H9 (cell line): Measurements from ENCODE around the gene CORO1C. TPM values are rescaled to one million over a fixed set of nuclear protein-coding genes. Genes with fewer than 3 reads are reported as not detected.

Experiments used
- DNase-seq: peaks from one replicate; pipeline ENCODE4 v3.0.0-alpha.2; 2017
- H2AFZ ChIP-seq: one replicate; pipeline ENCODE4 v1.6.1; 2013; ENCODE audit warnings: mild to moderate bottlenecking, low read length, control low read depth, moderate library complexity
- H2AK5ac ChIP-seq: 2 replicates; pipeline ENCODE4 v1.6.1; 2013; ENCODE audit warnings: low read length, control low read depth, mixed read lengths; ENCODE audit not compliant: insufficient read length
- H2BK120ac ChIP-seq: one replicate; pipeline ENCODE4 v1.6.1; 2013; ENCODE audit warnings: low read depth, mild to moderate bottlenecking, low read length, control low read depth, inconsistent platforms; ENCODE audit not compliant: poor library complexity, severe bottlenecking
- H2BK12ac ChIP-seq: 2 replicates; pipeline ENCODE4 v1.6.1; 2013; ENCODE audit warnings: low read length, control low read depth, mixed read lengths, low read depth; ENCODE audit not compliant: insufficient read length
- H2BK15ac ChIP-seq: 2 replicates; pipeline ENCODE4 v1.6.1; 2013; ENCODE audit warnings: low read depth, low read length, control low read depth
- H2BK20ac ChIP-seq: one replicate; pipeline ENCODE4 v1.6.1; 2013; ENCODE audit warnings: low read depth, mild to moderate bottlenecking, low read length, control low read depth, inconsistent platforms; ENCODE audit not compliant: poor library complexity, severe bottlenecking
- H2BK5ac ChIP-seq: 2 replicates; pipeline ENCODE4 v1.6.1; 2013; ENCODE audit warnings: low read length, control low read depth, mixed read lengths; ENCODE audit not compliant: insufficient read length
- H3K14ac ChIP-seq: 2 replicates; pipeline ENCODE4 v1.6.1; 2013; ENCODE audit warnings: low read length, control low read depth; ENCODE audit not compliant: insufficient read depth
- H3K18ac ChIP-seq: 2 replicates; pipeline ENCODE4 v1.6.1; 2013; ENCODE audit warnings: low read depth, mild to moderate bottlenecking, mixed read lengths, low read length, control low read depth; ENCODE audit not compliant: insufficient read length
- H3K23ac ChIP-seq: 2 replicates; pipeline ENCODE4 v1.6.1; 2013; ENCODE audit warnings: low read length, control low read depth, mixed read lengths, low read depth; ENCODE audit not compliant: insufficient read length
- H3K23me2 ChIP-seq: 2 replicates; pipeline ENCODE4 v1.6.1; 2013; ENCODE audit warnings: low read depth, mild to moderate bottlenecking, mixed read lengths, low read length, control low read depth; ENCODE audit not compliant: insufficient read length, poor library complexity, severe bottlenecking
- H3K27ac ChIP-seq: 2 replicates; pipeline ENCODE4 v1.5.1; 2013; ENCODE audit warnings: low read length, control low read depth, mixed read lengths, low read depth; ENCODE audit not compliant: insufficient read length
- H3K27me3 ChIP-seq: 2 replicates; pipeline ENCODE4 v1.6.1; 2013; ENCODE audit warnings: low read length, control low read depth, inconsistent platforms; ENCODE audit not compliant: insufficient read depth
- H3K4ac ChIP-seq: 2 replicates; pipeline ENCODE4 v1.6.1; 2013; ENCODE audit warnings: low read depth, mild to moderate bottlenecking, control low read depth, inconsistent platforms, low read length, moderate library complexity
- H3K4me1 ChIP-seq: 2 replicates; pipeline ENCODE4 v1.6.1; 2013; ENCODE audit warnings: low read length, control low read depth, inconsistent platforms; ENCODE audit not compliant: insufficient read depth
- H3K4me2 ChIP-seq: 2 replicates; pipeline ENCODE4 v1.6.1; 2013; ENCODE audit warnings: low read length, control low read depth, mixed read lengths; ENCODE audit not compliant: insufficient read length, insufficient read depth
- H3K56ac ChIP-seq: 2 replicates; pipeline ENCODE4 v1.6.1; 2013; ENCODE audit warnings: low read depth, mild to moderate bottlenecking, mixed read lengths, low read length, control low read depth; ENCODE audit not compliant: insufficient read length
- H3K79me1 ChIP-seq: 2 replicates; pipeline ENCODE4 v1.6.1; 2013; ENCODE audit warnings: low read depth, mild to moderate bottlenecking, moderate library complexity, low read length, control low read depth, inconsistent platforms; ENCODE audit not compliant: insufficient read depth, poor library complexity, severe bottlenecking
- H3K79me2 ChIP-seq: 2 replicates; pipeline ENCODE4 v1.6.1; 2013; ENCODE audit warnings: low read length, control low read depth, inconsistent platforms; ENCODE audit not compliant: insufficient read depth
- H3K9ac ChIP-seq: 2 replicates; pipeline ENCODE4 v1.6.1; 2013; ENCODE audit warnings: low read length, control low read depth, mixed read lengths; ENCODE audit not compliant: insufficient read length; ENCODE audit errors: extremely low read depth
- H3K9me3 ChIP-seq: one replicate; pipeline ENCODE4 v1.6.1; 2013; ENCODE audit warnings: low read depth, low read length, inconsistent platforms; ENCODE audit not compliant: control insufficient read depth
- H3T11ph ChIP-seq: one replicate; pipeline ENCODE4 v1.6.1; 2013; ENCODE audit warnings: mild to moderate bottlenecking, low read length, control low read depth, inconsistent platforms
- H4K20me1 ChIP-seq: one replicate; pipeline ENCODE4 v1.6.1; 2013; ENCODE audit not compliant: control insufficient read depth, insufficient read length, insufficient read depth
- H4K5ac ChIP-seq: 2 replicates; pipeline ENCODE4 v1.6.1; 2013; ENCODE audit warnings: low read depth, mild to moderate bottlenecking, mixed read lengths, low read length, control low read depth; ENCODE audit not compliant: insufficient read length
- H4K8ac ChIP-seq: replicated peaks from 2 replicates; pipeline ENCODE4 v1.6.1; 2013; ENCODE audit warnings: low read length, control low read depth, mixed read lengths, low read depth; ENCODE audit not compliant: insufficient read length
- H4K91ac ChIP-seq: 2 replicates; pipeline ENCODE4 v1.6.1; 2013; ENCODE audit warnings: low read depth, mild to moderate bottlenecking, moderate library complexity, mixed read lengths, low read length, control low read depth; ENCODE audit not compliant: insufficient read length
- H3K27ac Mint-ChIP-seq, 3 experiments: 2 replicates in 2 of 3; 3 replicates in 1 of 3; pipeline ENCODE4 v1.8.0; 2020 to 2021; ENCODE audit warnings: mixed read lengths in 3 of 3, mild to moderate bottlenecking in 1 of 3, moderate library complexity in 1 of 3
- H3K27me3 Mint-ChIP-seq: 2 replicates; pipeline ENCODE4 v1.8.0; 2021; ENCODE audit warnings: low read depth, mild to moderate bottlenecking, moderate library complexity, mixed read lengths
- H3K36me3 Mint-ChIP-seq, 3 experiments: 2 replicates in 2 of 3; 3 replicates in 1 of 3; pipeline ENCODE4 v1.8.0; 2020 to 2021; ENCODE audit warnings: low read depth in 3 of 3, mixed read lengths in 3 of 3; ENCODE audit not compliant: insufficient read depth in 1 of 3
- H3K4me1 Mint-ChIP-seq, 2 experiments: 2 replicates each; pipeline ENCODE4 v1.8.0; 2020; ENCODE audit warnings: mixed read lengths in 2 of 2
- H3K4me3 Mint-ChIP-seq, 2 experiments: 2 replicates in 1 of 2; 3 replicates in 1 of 2; pipeline ENCODE4 v1.8.0; 2020 to 2021; ENCODE audit warnings: mild to moderate bottlenecking in 2 of 2, mixed read lengths in 2 of 2, moderate library complexity in 1 of 2
- H3K9me3 Mint-ChIP-seq, 2 experiments: 2 replicates in 1 of 2; 3 replicates in 1 of 2; pipeline ENCODE4 v1.8.0; 2020; ENCODE audit warnings: mild to moderate bottlenecking in 2 of 2, mixed read lengths in 2 of 2, moderate library complexity in 1 of 2
- CTCF ChIP-seq: fragments of 200-600 bp; sonication (generic); conservative IDR thresholded peaks from 3 replicates; pipeline ENCODE4 v1.8.0; 2021; ENCODE audit warnings: antibody characterized with exemption, mild to moderate bottlenecking
- WGBS: extraction: QIAGEN DNeasy Blood & Tissue Kit; methylation state at CpG from one replicate; pipeline ENCODE4 v1.1.7; 2013; ENCODE audit warnings: missing lambda C conversion rate, low lambda C conversion rate, mixed read lengths; ENCODE audit not compliant: insufficient read length; ENCODE audit errors: extremely low coverage; 5-methylcytosine and 5-hydroxymethylcytosine counted together
- total RNA-seq: library from RNA; stranded (reverse); gene quantifications from 2 replicates; pipeline ENCODE4 v1.2.1, GENCODE V29; 2021

The CORO1C gene
- total RNA-seq, 1 experiment from 2014 or later, result 154 TPM

GRCh38 chr12:108615918-108616317, 115.4 kb downstream of the CORO1C start:
- H3K56ac ChIP-seq, result no peak overlapping the region
- Mint-ChIP-seq H3K27ac (0 out of 7 replicates have a peak overlapping the region, but pooled peaks of 1 of the 3 experiments have one; percentile 1), H3K4me1 (peaks cover 29 to 36% of the 10 kb centered on the region in 2 experiments), H3K36me3 (no peaks in the 10 kb centered on the region), H3K27me3 (no peaks in the 10 kb centered on the region; the same call in 1 of the 2 replicates), H3K9me3 (peaks cover 4 to 5% of the 10 kb centered on the region in 2 experiments; a peak in 1 of 5 replicates), H3K4me3 (no peak overlapping the region)
- no peak overlapping the region for H3K18ac ChIP-seq
- H4K8ac ChIP-seq, result no peak overlapping the region
- H2BK15ac ChIP-seq, result no peak overlapping the region
- no peak overlapping the region for H2BK12ac ChIP-seq
- no peak overlapping the region for H3K9ac ChIP-seq
- no peak overlapping the region for H2BK5ac ChIP-seq
- H3K23me2 ChIP-seq, result no peaks in the 10 kb centered on the region
- H2AFZ ChIP-seq, result no peak overlapping the region
- H3K79me1 ChIP-seq, result no peaks in the 10 kb centered on the region
- H4K20me1 ChIP-seq, result peaks cover 4% of the 10 kb centered on the region
- TF ChIP-seq CTCF, result no peak
- no peak overlapping the region for H2AK5ac ChIP-seq
- no peak overlapping the region for H3K23ac ChIP-seq
- no peak overlapping the region for H3K27ac ChIP-seq
- no peak overlapping the region for H4K5ac ChIP-seq
- H3K4ac ChIP-seq, result no peak overlapping the region
- DNase-seq, result no peak
- no peak overlapping the region for H2BK120ac ChIP-seq
- H3K79me2 ChIP-seq, result no peaks in the 10 kb centered on the region
- no CpG with 5 or more reads among the region's 1 CpG for WGBS
- H4K91ac ChIP-seq, result no peak overlapping the region
- no peaks in the 10 kb centered on the region for H3K9me3 ChIP-seq
- no peaks in the 10 kb centered on the region for H3K4me1 ChIP-seq
- H3K14ac ChIP-seq, result no peak overlapping the region
- no peak overlapping the region for H2BK20ac ChIP-seq
- no peaks in the 10 kb centered on the region for H3K27me3 ChIP-seq
- H3K4me2 ChIP-seq, result no peak overlapping the region
- no peak overlapping the region for H3T11ph ChIP-seq
